Neural progenitor cell (in vitro differentiated cells): ENCODE data around the gene LRP4.

Source experiments
- EZH2 ChIP-seq: fragments of 200-600 bp; sonication (generic); IDR thresholded peaks from 2 replicates; pipeline ENCODE4 v1.6.1; 2017; ENCODE audit warnings: antibody characterized with exemption, mild to moderate bottlenecking, moderate library complexity
- TF ChIP-seq, protein P1 (sequence below): fragments of 200-600 bp; sonication (generic); IDR thresholded peaks from 2 replicates; pipeline ENCODE4 v1.5.1; 2017; ENCODE audit warnings: antibody characterized with exemption, mild to moderate bottlenecking

DNA sequence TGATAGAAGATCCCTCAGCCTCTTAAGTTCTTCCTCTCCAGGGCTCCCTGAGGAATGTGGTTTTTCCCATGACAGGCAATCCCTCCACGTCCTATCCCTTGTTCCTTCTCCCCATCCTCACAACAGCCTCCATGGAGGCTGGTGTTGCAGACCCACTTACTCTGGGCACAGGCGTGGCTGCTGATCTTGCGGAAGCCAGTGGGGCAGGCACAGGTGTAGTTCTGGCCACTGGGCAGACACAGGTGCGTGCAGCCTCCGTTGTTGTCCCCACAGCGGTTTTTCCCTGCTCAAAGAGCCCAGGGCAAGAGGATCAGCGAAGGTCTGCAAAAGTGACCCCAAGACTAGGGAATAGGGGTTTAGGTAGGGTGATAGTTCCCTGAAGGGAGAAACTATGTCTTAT is 29.1 kb downstream of the LRP4 start:
- TF ChIP-seq, protein P1, sequence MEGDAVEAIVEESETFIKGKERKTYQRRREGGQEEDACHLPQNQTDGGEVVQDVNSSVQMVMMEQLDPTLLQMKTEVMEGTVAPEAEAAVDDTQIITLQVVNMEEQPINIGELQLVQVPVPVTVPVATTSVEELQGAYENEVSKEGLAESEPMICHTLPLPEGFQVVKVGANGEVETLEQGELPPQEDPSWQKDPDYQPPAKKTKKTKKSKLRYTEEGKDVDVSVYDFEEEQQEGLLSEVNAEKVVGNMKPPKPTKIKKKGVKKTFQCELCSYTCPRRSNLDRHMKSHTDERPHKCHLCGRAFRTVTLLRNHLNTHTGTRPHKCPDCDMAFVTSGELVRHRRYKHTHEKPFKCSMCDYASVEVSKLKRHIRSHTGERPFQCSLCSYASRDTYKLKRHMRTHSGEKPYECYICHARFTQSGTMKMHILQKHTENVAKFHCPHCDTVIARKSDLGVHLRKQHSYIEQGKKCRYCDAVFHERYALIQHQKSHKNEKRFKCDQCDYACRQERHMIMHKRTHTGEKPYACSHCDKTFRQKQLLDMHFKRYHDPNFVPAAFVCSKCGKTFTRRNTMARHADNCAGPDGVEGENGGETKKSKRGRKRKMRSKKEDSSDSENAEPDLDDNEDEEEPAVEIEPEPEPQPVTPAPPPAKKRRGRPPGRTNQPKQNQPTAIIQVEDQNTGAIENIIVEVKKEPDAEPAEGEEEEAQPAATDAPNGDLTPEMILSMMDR: no peak
- TF ChIP-seq EZH2: no peak
